Loucy (cell line): ENCODE results near the gene LRRK1.
"Not testable (repeated sequence)": the region's sequence is repeated elsewhere in the genome, so short reads cannot be mapped to it uniquely, and the experiment has no call there.

ENCODE experiments used
- H2AFZ ChIP-seq: fragments of 200-600 bp; sonication (generic); 2 replicates; pipeline ENCODE4 v1.6.0; 2016; ENCODE audit warnings: antibody characterized with exemption, mild to moderate bottlenecking, low read length, moderate library complexity
- H3F3A ChIP-seq: fragments of 200-600 bp; 2 replicates; pipeline ENCODE4 v1.6.0; 2016; ENCODE audit warnings: antibody characterized with exemption, low read depth, mild to moderate bottlenecking
- H3K27me3 ChIP-seq: fragments of 200-600 bp; sonication (generic); 2 replicates; pipeline ENCODE4 v1.6.1; 2014; ENCODE audit warnings: low read length, mild to moderate bottlenecking; ENCODE audit not compliant: insufficient read depth, poor library complexity, severe bottlenecking
- H3K36me3 ChIP-seq: fragments of 200-600 bp; sonication (generic); 2 replicates; pipeline ENCODE4 v1.6.1; 2016; ENCODE audit warnings: low read length; ENCODE audit not compliant: insufficient read depth
- H3K4me1 ChIP-seq: fragments of 200-600 bp; sonication (generic); 2 replicates; pipeline ENCODE4 v1.5.1; 2014; ENCODE audit warnings: low read length, mild to moderate bottlenecking; ENCODE audit not compliant: insufficient read depth, poor library complexity, severe bottlenecking
- H3K4me2 ChIP-seq: fragments of 200-600 bp; sonication (generic); 2 replicates; pipeline ENCODE4 v1.6.0; 2014; ENCODE audit warnings: antibody characterized with exemption, low read length, low read depth, mild to moderate bottlenecking; ENCODE audit not compliant: poor library complexity, severe bottlenecking
- H3K4me3 ChIP-seq: fragments of 200-600 bp; sonication (generic); 2 replicates; pipeline ENCODE4 v1.5.1; 2014; ENCODE audit warnings: low read length, mild to moderate bottlenecking, mixed read lengths; ENCODE audit not compliant: poor library complexity, severe bottlenecking
- H3K79me2 ChIP-seq: fragments of 200-600 bp; sonication (generic); 2 replicates; pipeline ENCODE4 v1.6.1; 2014; ENCODE audit warnings: low read length; ENCODE audit not compliant: insufficient read depth
- H3K9ac ChIP-seq: fragments of 200-600 bp; sonication (generic); 2 replicates; pipeline ENCODE4 v1.6.0; 2014; ENCODE audit warnings: mild to moderate bottlenecking, low read depth, low read length, moderate library complexity; ENCODE audit not compliant: poor library complexity, severe bottlenecking
- H3K9me2 ChIP-seq: fragments of 200-600 bp; sonication (generic); replicated peaks from 2 replicates; pipeline ENCODE4 v1.6.1; 2016; ENCODE audit warnings: low read depth, low read length, mixed read lengths
- H3K9me3 ChIP-seq: fragments of 200-600 bp; sonication (generic); 2 replicates; pipeline ENCODE4 v1.6.1; 2014; ENCODE audit warnings: mild to moderate bottlenecking, antibody characterized with exemption, low read length, low read depth; ENCODE audit not compliant: insufficient read depth
- H4K20me1 ChIP-seq: fragments of 200-600 bp; sonication (generic); 2 replicates; pipeline ENCODE4 v1.6.0; 2014; ENCODE audit warnings: antibody characterized with exemption, low read length, mild to moderate bottlenecking; ENCODE audit not compliant: insufficient read depth, poor library complexity, severe bottlenecking
- CTCF ChIP-seq: fragments of 200-600 bp; sonication (generic); conservative IDR thresholded peaks from 2 replicates; pipeline ENCODE4 v1.5.1; 2014; ENCODE audit warnings: mild to moderate bottlenecking, antibody characterized with exemption, low read length
- EZH2phosphoT487 ChIP-seq: fragments of 200-600 bp; IDR thresholded peaks from 2 replicates; pipeline ENCODE4 v1.6.1; 2018; ENCODE audit warnings: antibody characterized with exemption, mild to moderate bottlenecking, moderate library complexity, borderline replicate concordance

The LRRK1 gene

DNA sequence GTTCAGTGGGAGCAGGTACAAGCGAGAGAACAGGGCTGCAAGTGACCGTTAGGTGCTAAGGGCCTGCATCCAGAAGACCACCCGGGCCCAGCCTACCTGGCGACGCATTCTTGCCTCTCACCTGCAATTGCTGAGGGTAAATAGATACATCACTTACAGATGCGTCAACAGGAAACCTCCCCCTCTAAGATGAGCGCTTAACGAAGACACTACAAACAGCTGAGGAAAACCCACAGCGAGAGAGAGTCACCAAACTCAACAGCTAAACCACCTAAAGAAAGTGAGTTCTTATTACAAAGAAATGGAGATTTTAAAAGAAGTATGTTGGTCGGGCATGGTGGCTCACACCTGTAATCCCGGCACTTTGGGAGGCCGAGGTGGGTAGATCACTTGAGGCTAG, 174.8 kb downstream of the LRRK1 start:
- Histone ChIP-seq H4K20me1 (no peaks in the 10 kb centered on the region), H3K4me2 (no peak overlapping the region), H3K4me3 (no peak overlapping the region), H3K79me2 (no peaks in the 10 kb centered on the region), H3F3A (no peaks in the 10 kb centered on the region), H3K9me3 (no peaks in the 10 kb centered on the region), H3K9me2 (no peaks in the 10 kb centered on the region), H3K27me3 (no peaks in the 10 kb centered on the region), H2AFZ (no peak overlapping the region), H3K36me3 (no peaks in the 10 kb centered on the region), H3K9ac (no peak overlapping the region), H3K4me1 (peaks cover 19% of the 10 kb centered on the region)
- TF ChIP-seq EZH2phosphoT487 (no peak), CTCF (no peak)

GRCh38 chr15:101095796-101096406, 176.7 kb downstream of the LRRK1 start:
- H3F3A ChIP-seq, H3K9me3 ChIP-seq, H3K36me3 ChIP-seq, H3K9ac ChIP-seq, H4K20me1 ChIP-seq, H3K4me1 ChIP-seq, H2AFZ ChIP-seq, H3K27me3 ChIP-seq, H3K79me2 ChIP-seq, H3K4me2 ChIP-seq, H3K4me3 ChIP-seq, H3K9me2 ChIP-seq: not testable (repeated sequence)

DNA sequence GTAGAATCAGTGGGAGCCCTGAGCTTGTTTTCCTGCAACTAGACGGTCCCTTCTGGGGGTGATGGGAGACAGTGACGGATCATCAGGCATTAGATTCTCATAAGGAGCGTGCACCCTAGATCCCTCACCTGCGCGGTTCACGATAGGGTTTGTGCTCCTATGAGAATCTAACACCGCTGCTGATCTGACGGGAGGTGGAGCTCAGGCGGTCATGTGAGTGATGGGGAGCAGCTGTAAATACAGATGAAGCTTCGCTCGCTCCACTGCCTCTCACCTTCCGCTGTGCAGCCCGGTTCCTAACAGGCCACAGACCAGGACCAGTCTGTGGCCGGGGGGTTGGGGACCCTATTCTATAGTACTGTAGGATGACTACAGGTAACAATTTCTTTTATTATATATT, 178.0 kb downstream of the LRRK1 start:
- H3K36me3 ChIP-seq, result no peaks in the 10 kb centered on the region
- no peaks in the 10 kb centered on the region for H4K20me1 ChIP-seq
- no peak overlapping the region for H3K4me3 ChIP-seq
- H3K27me3 ChIP-seq, result no peaks in the 10 kb centered on the region
- no peak overlapping the region for H3K4me2 ChIP-seq
- TF ChIP-seq EZH2phosphoT487, result no peak
- TF ChIP-seq CTCF, result no peak
- no peak overlapping the region for H2AFZ ChIP-seq
- H3F3A ChIP-seq, result no peaks in the 10 kb centered on the region
- H3K9me2 ChIP-seq, result no peaks in the 10 kb centered on the region
- peaks cover 1% of the 10 kb centered on the region for H3K4me1 ChIP-seq
- no peak overlapping the region for H3K9ac ChIP-seq
- no peaks in the 10 kb centered on the region for H3K79me2 ChIP-seq
- H3K9me3 ChIP-seq, result no peaks in the 10 kb centered on the region

- Histone ChIP-seq H4K20me1 (no peaks in the 10 kb centered on the region), H3K4me1 (peaks cover 7% of the 10 kb centered on the region), H3K9me3 (no peaks in the 10 kb centered on the region), H3K4me3 (no peak overlapping the region), H3K4me2 (no peak overlapping the region), H3F3A (no peaks in the 10 kb centered on the region), H3K36me3 (no peaks in the 10 kb centered on the region), H3K27me3 (no peaks in the 10 kb centered on the region), H3K79me2 (no peaks in the 10 kb centered on the region), H3K9me2 (no peaks in the 10 kb centered on the region), H3K9ac (no peak overlapping the region), H2AFZ (no peak overlapping the region)
- TF ChIP-seq EZH2phosphoT487, result no peak
- no peak; the same call in 1 of the 2 replicates for TF ChIP-seq CTCF
Measured at GRCh38 chr15:101099183-101099582, 180.0 kb downstream of the LRRK1 start.
